Naive B cell (primary cell): ENCODE measurements around the gene ARRB1. TPM values are rescaled to one million over a fixed set of nuclear protein-coding genes. Genes with fewer than 3 reads are reported as not detected.

Experiments used
- ATAC-seq, 2 donors: fragments of 150-1000 bp; cut with Tn5 transposase; 2 replicates each; pipeline ENCODE4 v1.10.0; 2021; ENCODE audit warnings: low read depth in 2 of 2, mild to moderate bottlenecking in 2 of 2, moderate library complexity in 2 of 2
- DNase-seq: peaks from one replicate; pipeline ENCODE4 v3.0.0; 2022
- H3K27ac Mint-ChIP-seq, 6 donors: one replicate each; pipeline ENCODE4 v1.8.0; 2020 to 2022; ENCODE audit warnings: mild to moderate bottlenecking in 6 of 6, mixed read lengths in 6 of 6, moderate library complexity in 5 of 6, inconsistent platforms in 2 of 6
- H3K27me3 Mint-ChIP-seq, 3 donors: one replicate each; pipeline ENCODE4 v1.8.0; 2021 to 2022; ENCODE audit warnings: mixed read lengths in 3 of 3, mild to moderate bottlenecking in 1 of 3
- H3K36me3 Mint-ChIP-seq, 2 donors: one replicate each; pipeline ENCODE4 v1.8.0; 2020 to 2022; ENCODE audit warnings: mixed read lengths in 2 of 2, inconsistent platforms in 1 of 2, mild to moderate bottlenecking in 1 of 2
- H3K4me1 Mint-ChIP-seq, 3 donors: one replicate each; pipeline ENCODE4 v1.8.0; 2020 to 2022; ENCODE audit warnings: mixed read lengths in 3 of 3, inconsistent platforms in 1 of 3, mild to moderate bottlenecking in 1 of 3, moderate library complexity in 1 of 3
- H3K4me3 Mint-ChIP-seq, 8 donors: one replicate each; pipeline ENCODE4 v1.8.0; 2020 to 2022; ENCODE audit warnings: mild to moderate bottlenecking in 8 of 8, mixed read lengths in 8 of 8, moderate library complexity in 8 of 8, inconsistent platforms in 2 of 8
- H3K9me3 Mint-ChIP-seq, 7 donors: one replicate each; pipeline ENCODE4 v1.8.0; 2020 to 2022; ENCODE audit warnings: mixed read lengths in 7 of 7, mild to moderate bottlenecking in 5 of 7, inconsistent platforms in 2 of 7, moderate library complexity in 1 of 7
- polyA plus RNA-seq, 6 donors: library from polyadenylated mRNA; unstranded; fragments of 300-500 nt; fragmentation: Illumina TruSeq; gene quantifications; one replicate each; pipeline ENCODE4 v1.2.3, GENCODE V29; 2021; ENCODE audit warnings: low read depth in 6 of 6

Gene ARRB1
- polyA plus RNA-seq, 6 donors from 2014 or later, result 0.42 to 1.2 (median 0.61) TPM; not detected in 1

- Mint-ChIP-seq H3K4me1 (no peaks in the 10 kb centered on the region), H3K27ac (no peak overlapping the region), H3K36me3 (peaks cover 0 to 14% of the 10 kb centered on the region in 2 donors), H3K4me3 (no peak overlapping the region), H3K27me3 (peaks cover 45 to 65% (median 58%) of the 10 kb centered on the region in 3 donors), H3K9me3 (peaks cover 0 to 5% (median 2%) of the 10 kb centered on the region in 7 donors)
- DNase-seq (no peak), ATAC-seq (no peak)
These were observed 120.8 kb downstream of the ARRB1 start for GRCh38 chr11:75230621-75231020.

- Mint-ChIP-seq H3K4me1 (no peaks in the 10 kb centered on the region), H3K4me3 (no peak overlapping the region), H3K27me3 (peaks cover 38 to 68% (median 60%) of the 10 kb centered on the region in 3 donors), H3K36me3 (peaks cover 0 to 14% of the 10 kb centered on the region in 2 donors), H3K27ac (no peak overlapping the region), H3K9me3 (peaks cover 0 to 5% (median 2%) of the 10 kb centered on the region in 7 donors)
- DNase-seq, result no peak
- ATAC-seq, result no peak
These were observed 122.0 kb downstream of the ARRB1 start for GRCh38 chr11:75229466-75229865.

- peaks cover 0 to 3% (median 0%) of the 10 kb centered on the region in 7 donors for H3K9me3 Mint-ChIP-seq
- H3K4me1 Mint-ChIP-seq, result no peaks in the 10 kb centered on the region
- no peak for ATAC-seq
- no peak overlapping the region for H3K27ac Mint-ChIP-seq
- H3K36me3 Mint-ChIP-seq, result peaks cover 0 to 7% of the 10 kb centered on the region in 2 donors
- peaks cover 17 to 45% (median 29%) of the 10 kb centered on the region in 3 donors for H3K27me3 Mint-ChIP-seq
- DNase-seq, result no peak
- peak overlapping the region in 1 of 8 donors; percentile 52 for H3K4me3 Mint-ChIP-seq
These were observed 125.7 kb downstream of the ARRB1 start for GRCh38 chr11:75225794-75226193.

- Mint-ChIP-seq H3K36me3 (no peaks in the 10 kb centered on the region), H3K9me3 (peaks cover 0 to 2% (median 0%) of the 10 kb centered on the region in 7 donors), H3K4me1 (no peaks in the 10 kb centered on the region), H3K27me3 (peaks cover 17 to 43% (median 27%) of the 10 kb centered on the region in 3 donors), H3K4me3 (no peak overlapping the region), H3K27ac (no peak overlapping the region)
- DNase-seq (no peak), ATAC-seq (no peak)
These were observed 127.4 kb downstream of the ARRB1 start for GRCh38 chr11:75223954-75224643.

GRCh38 chr11:75219869-75220268 is 131.6 kb downstream of the ARRB1 start:
- no peak for ATAC-seq
- Mint-ChIP-seq H3K4me3 (no peak overlapping the region), H3K27me3 (peaks cover 28 to 45% (median 35%) of the 10 kb centered on the region in 3 donors), H3K27ac (no peak overlapping the region), H3K4me1 (no peaks in the 10 kb centered on the region), H3K36me3 (no peaks in the 10 kb centered on the region), H3K9me3 (peaks cover 0 to 4% (median 0%) of the 10 kb centered on the region in 7 donors)
- DNase-seq, result no peak

GRCh38 chr11:75214843-75215242 is 136.6 kb downstream of the ARRB1 start:
- Mint-ChIP-seq H3K36me3 (no peaks in the 10 kb centered on the region), H3K4me1 (no peaks in the 10 kb centered on the region), H3K27ac (no peak overlapping the region), H3K27me3 (peaks cover 34 to 62% (median 48%) of the 10 kb centered on the region in 3 donors), H3K4me3 (no peak overlapping the region), H3K9me3 (peaks cover 0 to 8% (median 2%) of the 10 kb centered on the region in 7 donors)
- DNase-seq (no peak), ATAC-seq (no peak)

GRCh38 chr11:75214411-75214821 is 137.0 kb downstream of the ARRB1 start:
- no peak overlapping the region for H3K4me3 Mint-ChIP-seq
- DNase-seq (peak; percentile 42), ATAC-seq (no peak)
- peaks cover 31 to 58% (median 43%) of the 10 kb centered on the region in 3 donors for H3K27me3 Mint-ChIP-seq
- H3K4me1 Mint-ChIP-seq, result no peaks in the 10 kb centered on the region
- H3K9me3 Mint-ChIP-seq, result peaks cover 0 to 8% (median 2%) of the 10 kb centered on the region in 7 donors
- H3K27ac Mint-ChIP-seq, result no peak overlapping the region
- H3K36me3 Mint-ChIP-seq, result no peaks in the 10 kb centered on the region

Other genes starting within 250 kb of the ARRB1 start
- not detected for gene SLCO2B1, start 200.6 kb downstream of the ARRB1 start, polyA plus RNA-seq
- not detected for gene TPBGL, start 110.9 kb downstream of the ARRB1 start, polyA plus RNA-seq
- 1,000 to 10,000 TPM; 3,862 to 5,214 (median 4,183) TPM for gene RPS3, start 47.9 kb upstream of the ARRB1 start, polyA plus RNA-seq
- gene KLHL35, start 81.5 kb upstream of the ARRB1 start, polyA plus RNA-seq, result under 1 TPM in 2 of 6 donors, not detected in 4; 0.48 to 0.74 TPM
- gene GDPD5, start 174.3 kb upstream of the ARRB1 start, polyA plus RNA-seq, result 1 to 10 TPM in 4 of 6 donors, under 1 TPM in 1, not detected in 1; 0.62 to 8.2 (median 2.2) TPM
- gene SERPINH1, start 210.6 kb upstream of the ARRB1 start, polyA plus RNA-seq, result 1 to 10 TPM in 2 of 6 donors, under 1 TPM in 3, not detected in 1; 0.40 to 1.4 (median 0.85) TPM